ENCODE results near the gene ZNF33A. TPM values are rescaled to one million over a fixed set of nuclear protein-coding genes. Genes with fewer than 3 reads are reported as not detected.

ZNF33A gene
- total RNA-seq, 1 experiment from 2014 or later: 36.3 TPM

- Mint-ChIP-seq H3K27ac (ENCODE audit: unreplicated experiment) (no peak overlapping the region), H3K4me3 (ENCODE audit: unreplicated experiment) (no peak overlapping the region), H3K36me3 (ENCODE audit: insufficient read depth, unreplicated experiment) (peaks cover 36% of the 10 kb centered on the region), H3K4me1 (ENCODE audit: low read depth, unreplicated experiment) (no peaks in the 10 kb centered on the region), H3K27me3 (ENCODE audit: insufficient read depth, unreplicated experiment) (no peaks in the 10 kb centered on the region), H3K9me3 (ENCODE audit: unreplicated experiment) (no peaks in the 10 kb centered on the region)
- H3K36me3 ChIP-seq (ENCODE audit: control insufficient read depth, insufficient read depth, low read length): no peaks in the 10 kb centered on the region; the same call in 1 of the 2 replicates
- no TSS peak for BruUV-seq (replicated peaks)
- no peaks in the 10 kb centered on the region for H3K9me3 ChIP-seq
- H3K27me3 ChIP-seq (replicated peaks; ENCODE audit: control insufficient read depth, insufficient read depth, low read length): no peaks in the 10 kb centered on the region
- ChIA-PET POLR2A (no interaction called here), CTCF (no interaction called here)
- H3K4me1 ChIP-seq: no peaks in the 10 kb centered on the region
- intact Hi-C loops (cut with micrococcal nuclease; ENCODE audit: unreplicated experiment): no loop called here
- no peak for DNase-seq
- no peak overlapping the region for H3K4me3 ChIP-seq (ENCODE audit: low read depth, low read length)
- no peak for TF ChIP-seq CTCF (IDR thresholded peaks at IDR 0.05; ENCODE audit: insufficient read depth in 1 of 2, low read depth in 1 of 2, low read length in 1 of 2, severe bottlenecking in 1 of 2, unreplicated experiment in 1 of 2)
Observed at GRCh38 chr10:38038932-38039245, 28.4 kb downstream of the ZNF33A start.

DNA sequence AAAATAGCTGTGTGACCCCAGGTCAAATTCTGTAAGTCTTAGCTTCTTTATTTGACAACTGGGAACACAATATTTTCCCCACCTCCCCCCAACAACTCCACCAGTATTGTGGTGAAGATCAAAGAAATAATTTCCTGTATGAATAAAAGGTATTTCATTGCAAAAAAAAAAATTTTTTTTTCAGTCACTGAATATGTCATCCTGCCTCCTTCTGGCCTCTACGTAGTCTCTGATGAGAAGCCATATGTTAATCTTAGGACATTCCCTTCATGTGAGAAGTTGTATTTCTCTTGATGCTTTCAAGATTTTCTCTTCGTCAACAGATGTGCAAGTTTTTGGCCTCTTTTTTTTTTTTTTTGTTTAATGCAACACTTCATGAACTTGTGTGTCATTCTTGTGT is 33.0 kb downstream of the ZNF33A start:
- H3K9me3 Mint-ChIP-seq (ENCODE audit: unreplicated experiment): no peaks in the 10 kb centered on the region
- H3K27me3 Mint-ChIP-seq (ENCODE audit: insufficient read depth, unreplicated experiment): no peaks in the 10 kb centered on the region
- H3K27ac Mint-ChIP-seq (ENCODE audit: unreplicated experiment): no peak overlapping the region
- POLR2A ChIA-PET: no interaction called here
- Histone ChIP-seq H3K4me3 (ENCODE audit: low read depth, low read length) (no peak overlapping the region), H3K27me3 (replicated peaks; ENCODE audit: control insufficient read depth, insufficient read depth, low read length) (no peaks in the 10 kb centered on the region), H3K9me3 (no peaks in the 10 kb centered on the region), H3K4me1 (no peaks in the 10 kb centered on the region), H3K36me3 (ENCODE audit: control insufficient read depth, insufficient read depth, low read length) (0 out of 2 replicates have a peak, but pooled peaks cover 1% of the 10 kb centered on the region)
- no peak overlapping the region for H3K4me3 Mint-ChIP-seq (ENCODE audit: unreplicated experiment)
- H3K4me1 Mint-ChIP-seq (ENCODE audit: low read depth, unreplicated experiment): no peaks in the 10 kb centered on the region
- DNase-seq: no peak
- peaks cover 45% of the 10 kb centered on the region for H3K36me3 Mint-ChIP-seq (ENCODE audit: insufficient read depth, unreplicated experiment)
- TF ChIP-seq CTCF (IDR thresholded peaks at IDR 0.05; ENCODE audit: insufficient read depth in 1 of 2, low read depth in 1 of 2, low read length in 1 of 2, severe bottlenecking in 1 of 2, unreplicated experiment in 1 of 2): no peak
- CTCF ChIA-PET: no interaction called here
- intact Hi-C loops (cut with micrococcal nuclease; ENCODE audit: unreplicated experiment): no loop called here
- BruUV-seq (replicated peaks): no TSS peak

- H3K9me3 ChIP-seq: no peaks in the 10 kb centered on the region
- BruUV-seq (replicated peaks): no TSS peak
- peaks cover 1% of the 10 kb centered on the region; the same call in 1 of the 2 replicates for H3K36me3 ChIP-seq (ENCODE audit: control insufficient read depth, insufficient read depth, low read length)
- no peak overlapping the region for H3K27ac Mint-ChIP-seq (ENCODE audit: unreplicated experiment)
- POLR2A ChIA-PET: no interaction called here
- no peaks in the 10 kb centered on the region for H3K27me3 ChIP-seq (replicated peaks; ENCODE audit: control insufficient read depth, insufficient read depth, low read length)
- H3K4me1 ChIP-seq: no peaks in the 10 kb centered on the region
- no peak for TF ChIP-seq CTCF (IDR thresholded peaks at IDR 0.05; ENCODE audit: insufficient read depth in 1 of 2, low read depth in 1 of 2, low read length in 1 of 2, severe bottlenecking in 1 of 2, unreplicated experiment in 1 of 2)
- H3K36me3 Mint-ChIP-seq (ENCODE audit: insufficient read depth, unreplicated experiment): peaks cover 51% of the 10 kb centered on the region
- intact Hi-C loops (cut with micrococcal nuclease; ENCODE audit: unreplicated experiment): no loop called here
- no peaks in the 10 kb centered on the region for H3K27me3 Mint-ChIP-seq (ENCODE audit: insufficient read depth, unreplicated experiment)
- H3K4me1 Mint-ChIP-seq (ENCODE audit: low read depth, unreplicated experiment): no peaks in the 10 kb centered on the region
- no peak overlapping the region for H3K4me3 Mint-ChIP-seq (ENCODE audit: unreplicated experiment)
- H3K9me3 Mint-ChIP-seq (ENCODE audit: unreplicated experiment): peaks cover 10% of the 10 kb centered on the region
- CTCF ChIA-PET: no interaction called here
- no peak for DNase-seq
- H3K4me3 ChIP-seq (ENCODE audit: low read depth, low read length): no peak overlapping the region
Observed at GRCh38 chr10:38045129-38045528, 34.7 kb downstream of the ZNF33A start.
